DND-41 (cell line): Measurements from ENCODE around the gene SCGB1C1.
"Not testable (repeated sequence)": the region's sequence is repeated elsewhere in the genome, so short reads cannot be mapped to it uniquely, and the experiment has no call there.

Experiments
- ATAC-seq: fragments of 200-7000 bp; cut with Tn5 transposase; 3 replicates; pipeline ENCODE4 v1.9.1; 2021; ENCODE audit warnings: low read depth; ENCODE audit not compliant: insufficient read depth
- DNase-seq: peaks from one replicate; pipeline ENCODE4 v3.0.0-alpha.2; 2020
- H2AFZ ChIP-seq: 2 replicates; pipeline ENCODE4 v1.6.0; 2012; ENCODE audit warnings: low read depth, low read length
- H3K27ac ChIP-seq: 2 replicates; pipeline ENCODE4 v1.5.1; 2012; ENCODE audit warnings: low read length, inconsistent platforms
- H3K27me3 ChIP-seq: fragments of 200-600 bp; sonication (generic); 2 replicates; pipeline ENCODE4 v1.6.0; 2012; ENCODE audit warnings: low read length, mild to moderate bottlenecking, inconsistent platforms; ENCODE audit not compliant: insufficient read depth, poor library complexity
- H3K36me3 ChIP-seq: 2 replicates; pipeline ENCODE4 v1.5.1; 2012; ENCODE audit warnings: low read length, inconsistent platforms; ENCODE audit not compliant: insufficient read depth
- H3K4me1 ChIP-seq: 2 replicates; pipeline ENCODE4 v1.5.1; 2012; ENCODE audit warnings: mild to moderate bottlenecking, low read length; ENCODE audit not compliant: insufficient read depth
- H3K4me2 ChIP-seq: 2 replicates; pipeline ENCODE4 v1.6.0; 2012; ENCODE audit warnings: mild to moderate bottlenecking, moderate library complexity, low read length, inconsistent platforms; ENCODE audit not compliant: insufficient read depth
- H3K4me3 ChIP-seq, 2 experiments: fragments of 200-600 bp in 1 of 2; shearing (Covaris generic) in 1 of 2; 2 replicates each; pipeline ENCODE4 v1.5.1; 2012 to 2016; ENCODE audit warnings: inconsistent platforms in 2 of 2, low read length in 2 of 2, mild to moderate bottlenecking in 2 of 2, low read depth in 1 of 2, moderate library complexity in 1 of 2
- H3K79me2 ChIP-seq: 2 replicates; pipeline ENCODE4 v1.6.0; 2012; ENCODE audit warnings: low read length, inconsistent platforms; ENCODE audit not compliant: insufficient read depth
- H3K9ac ChIP-seq: 2 replicates; pipeline ENCODE4 v1.6.0; 2012; ENCODE audit warnings: low read depth, mild to moderate bottlenecking, inconsistent platforms, low read length, moderate library complexity
- H3K9me3 ChIP-seq: 2 replicates; pipeline ENCODE4 v1.5.1; 2012; ENCODE audit warnings: low read length, moderate library complexity, mild to moderate bottlenecking, inconsistent platforms; ENCODE audit not compliant: insufficient read depth, severe bottlenecking
- H4K20me1 ChIP-seq: 2 replicates; pipeline ENCODE4 v1.6.0; 2012; ENCODE audit warnings: low read length; ENCODE audit not compliant: insufficient read depth
- CTCF ChIP-seq: IDR thresholded peaks from 2 replicates; pipeline ENCODE4 v1.5.1; 2012; ENCODE audit warnings: borderline replicate concordance, low read length, moderate library complexity, mild to moderate bottlenecking; ENCODE audit not compliant: poor library complexity, severe bottlenecking; ENCODE audit errors: extremely low read depth

The SCGB1C1 gene

GRCh38 chr11:192674-193128, at the start of gene SCGB1C1:
TSS of gene SCGB1C1 (plus strand) at chr11:193078. CDS start at chr11:193100, 22 bp downstream.
- H3K36me3 ChIP-seq, ATAC-seq, H3K27ac ChIP-seq, DNase-seq, H4K20me1 ChIP-seq, H3K9me3 ChIP-seq, H2AFZ ChIP-seq, H3K79me2 ChIP-seq, H3K9ac ChIP-seq, H3K27me3 ChIP-seq, H3K4me3 ChIP-seq, H3K4me2 ChIP-seq: not testable (repeated sequence)
- peaks cover 10% of the 10 kb centered on the region for H3K4me1 ChIP-seq

DNA sequence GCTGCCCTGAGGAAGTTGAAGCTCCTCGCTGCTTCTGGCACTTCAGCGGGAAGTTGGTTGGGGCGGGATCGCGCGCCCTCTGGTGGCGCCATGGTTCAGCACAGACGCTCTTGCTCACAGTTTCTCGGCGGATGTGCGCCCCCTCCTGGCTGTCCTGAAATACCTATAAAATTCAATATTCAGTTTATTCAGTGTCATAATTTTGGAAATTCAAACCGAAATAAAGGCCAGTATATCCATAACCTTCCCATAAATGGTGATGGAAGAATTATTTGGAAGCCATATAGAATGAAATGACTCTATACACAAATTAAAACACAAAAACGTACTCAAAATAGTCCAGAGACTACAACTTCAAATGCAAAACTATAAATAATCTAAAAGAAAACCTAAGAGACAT, 12.6 kb upstream of the SCGB1C1 start:
- not testable (repeated sequence) for DNase-seq, H2AFZ ChIP-seq, H3K9me3 ChIP-seq, H3K4me1 ChIP-seq, H4K20me1 ChIP-seq, H3K36me3 ChIP-seq, H3K4me3 ChIP-seq, H3K27me3 ChIP-seq, H3K79me2 ChIP-seq, H3K4me2 ChIP-seq, ATAC-seq, H3K9ac ChIP-seq, H3K27ac ChIP-seq
- peak; percentile 37 for TF ChIP-seq CTCF

GRCh38 chr11:189200-189783, 3.6 kb upstream of the SCGB1C1 start:
- H3K4me3 ChIP-seq, ATAC-seq, H3K79me2 ChIP-seq, H3K36me3 ChIP-seq, H3K27me3 ChIP-seq, H3K9me3 ChIP-seq, H4K20me1 ChIP-seq, H3K27ac ChIP-seq, H3K4me2 ChIP-seq, H2AFZ ChIP-seq, H3K9ac ChIP-seq: not testable (repeated sequence)
- H3K4me1 ChIP-seq, result peaks cover 10% of the 10 kb centered on the region
- DNase-seq, result peak; percentile 8

DNA sequence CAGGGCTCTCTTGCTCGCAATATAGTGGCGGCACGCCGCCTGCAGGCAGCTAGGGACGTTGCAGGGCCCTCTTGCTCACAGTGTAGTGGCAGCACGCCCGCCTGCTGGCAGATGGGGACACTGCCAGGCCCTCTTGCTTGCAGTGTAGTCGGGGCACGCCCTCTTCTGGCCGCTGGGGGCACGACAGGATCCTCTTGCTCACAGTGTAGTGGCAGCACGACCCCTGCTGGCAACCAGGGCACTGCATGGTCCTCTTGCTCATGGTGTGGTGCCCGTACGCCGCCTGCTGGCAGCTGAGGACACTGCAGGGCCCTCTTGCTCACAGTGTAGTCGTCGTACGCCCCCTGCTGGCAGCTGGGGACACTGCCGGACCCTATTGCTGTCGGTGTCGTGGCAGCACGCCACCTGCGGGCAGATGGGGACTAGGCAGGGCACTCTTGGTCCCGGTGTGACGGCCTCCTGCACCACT, 3.0 kb upstream of the SCGB1C1 start:
- not testable (repeated sequence) for H4K20me1 ChIP-seq, H3K36me3 ChIP-seq, H3K9ac ChIP-seq, H2AFZ ChIP-seq, H3K79me2 ChIP-seq, H3K27ac ChIP-seq, H3K9me3 ChIP-seq, H3K27me3 ChIP-seq, H3K4me3 ChIP-seq, H3K4me2 ChIP-seq
- DNase-seq (peak; percentile 58), ATAC-seq (peak; percentile 54)
- TF ChIP-seq CTCF, result peak; percentile 36
- H3K4me1 ChIP-seq, result peaks cover 10% of the 10 kb centered on the region

DNA sequence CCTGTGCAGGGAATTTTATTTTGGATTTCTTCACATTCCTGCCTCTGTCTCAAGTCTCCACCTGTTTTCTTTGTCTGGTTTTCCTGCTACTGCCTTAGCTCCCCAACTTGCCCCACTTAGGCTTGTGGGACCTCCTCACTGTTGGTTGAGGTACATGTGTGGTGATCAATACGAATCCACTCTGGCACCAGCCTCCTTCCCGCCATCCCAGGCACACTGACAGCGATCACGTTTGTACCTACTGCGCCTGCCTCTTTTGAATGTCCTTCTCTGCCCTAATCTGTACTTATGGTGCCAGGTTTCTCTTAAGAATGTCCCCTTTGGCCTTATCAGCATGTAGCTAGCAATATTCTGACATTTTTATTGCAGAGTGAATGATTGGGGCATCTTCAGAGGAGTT, 2.3 kb upstream of the SCGB1C1 start:
- H3K4me2 ChIP-seq, H3K27me3 ChIP-seq, H3K27ac ChIP-seq, H3K9me3 ChIP-seq, H3K9ac ChIP-seq, ATAC-seq, H3K79me2 ChIP-seq, DNase-seq, H4K20me1 ChIP-seq, H3K4me3 ChIP-seq, H2AFZ ChIP-seq, H3K36me3 ChIP-seq: not testable (repeated sequence)
- peaks cover 10% of the 10 kb centered on the region for H3K4me1 ChIP-seq
